ENCODE data around the gene MVB12A. TPM values are rescaled to one million over a fixed set of nuclear protein-coding genes. Genes with fewer than 3 reads are reported as not detected.

Gene MVB12A
- total and polyA plus RNA-seq, 9 of the 15 experiments (the other 6 are each of a cell fraction or from before 2014, with no cell fraction given), result 1.2 to 46.2 (median 22.4) TPM

DNA sequence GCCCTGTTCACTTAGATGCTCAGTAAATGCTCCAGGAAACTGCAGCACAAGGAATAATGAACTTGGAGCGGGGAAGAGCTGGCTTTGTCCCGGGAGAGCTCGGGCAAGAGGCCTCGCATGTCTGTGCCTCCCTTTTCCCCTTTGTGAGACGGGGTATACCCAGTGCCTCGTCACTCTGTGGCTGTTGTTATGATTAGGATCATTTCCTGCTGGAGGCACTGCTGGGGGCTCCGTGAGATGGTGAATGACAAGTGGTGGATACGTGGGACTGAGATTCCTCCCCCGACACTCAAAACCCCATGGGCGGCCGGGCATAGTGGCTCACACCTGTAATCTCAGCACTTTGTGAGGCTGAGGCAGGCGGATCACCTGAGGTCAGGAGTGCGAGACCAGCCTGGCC lies 41.6 kb upstream of the MVB12A start:
- TF ChIP-seq RBM34 (IDR thresholded peaks at IDR 0.05; ENCODE audit: borderline replicate concordance, insufficient read depth, low read length), result no peak
- no peak for TF ChIP-seq TEAD1 (CRISPR knock-in tag; IDR thresholded peaks at IDR 0.05)
- TF ChIP-seq ZNF644 (tag; IDR thresholded peaks at IDR 0.05; ENCODE audit: low read depth), result no peak
- TF ChIP-seq SREBF1 (IDR thresholded peaks at IDR 0.05; ENCODE audit: borderline replicate concordance, low read depth, low read length), result no peak
- TF ChIP-seq RB1 (IDR thresholded peaks at IDR 0.05; ENCODE audit: low read depth), result no peak
- no peak for TF ChIP-seq AFF1 (IDR thresholded peaks at IDR 0.05; ENCODE audit: low read depth in 1 of 2, partially characterized antibody in 2 of 2)
- TF ChIP-seq DDX20 (tag; IDR thresholded peaks at IDR 0.05; ENCODE audit: low read depth), result no peak
- TF ChIP-seq, protein P1, sequence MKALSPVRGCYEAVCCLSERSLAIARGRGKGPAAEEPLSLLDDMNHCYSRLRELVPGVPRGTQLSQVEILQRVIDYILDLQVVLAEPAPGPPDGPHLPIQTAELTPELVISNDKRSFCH (CRISPR knock-in tag; IDR thresholded peaks at IDR 0.05), result no peak
- TF ChIP-seq, protein P1 (tag; IDR thresholded peaks at IDR 0.05), result no peak
- no peak for TF ChIP-seq SMARCA5 (IDR thresholded peaks at IDR 0.05)
- no peak for TF ChIP-seq TRIM28 (IDR thresholded peaks at IDR 0.05)
- no peak for TF ChIP-seq SIRT6 (IDR thresholded peaks at IDR 0.05; ENCODE audit: low read depth, low read length)
- no peak for TF ChIP-seq ZKSCAN1 (IDR thresholded peaks at IDR 0.05; ENCODE audit: low read depth, low read length)
- TF ChIP-seq ZNF324 (CRISPR knock-in tag; IDR thresholded peaks at IDR 0.05), result no peak
- TF ChIP-seq JUNB (CRISPR knock-in tag; conservative IDR thresholded peaks at IDR 0.05), result no peak
- intact Hi-C loops (cut with micrococcal nuclease) (no loop called here), in situ Hi-C loops (cut with MboI) (no loop called here)
- Histone ChIP-seq H3K4me1 (replicated peaks in 1 of 2; ENCODE audit: control insufficient read depth in 2 of 2, insufficient read depth in 2 of 2, low read length in 2 of 2) (peaks cover 15 to 18% of the 10 kb centered on the region in 2 experiments; a peak in 4 of 5 replicates), H3K4me3 (no peak overlapping the region), H3K79me2 (ENCODE audit: control insufficient read depth, insufficient read depth, low read length) (no peaks in the 10 kb centered on the region), H4K20me1 (replicated peaks; ENCODE audit: control insufficient read depth, insufficient read depth, low read length) (no peaks in the 10 kb centered on the region), H2AFZ (ENCODE audit: low read depth, low read length) (no peak overlapping the region), H3K4me2 (ENCODE audit: insufficient read depth, low read length) (no peak overlapping the region), H3K36me3 (ENCODE audit: control insufficient read depth, insufficient read depth, low read length) (no peaks in the 10 kb centered on the region), H3K27me3 (ENCODE audit: control insufficient read depth in 2 of 2, insufficient read depth in 2 of 2, low read length in 2 of 2) (no peaks in the 10 kb centered on the region; a peak in 1 of 5 replicates), H3K27ac (ENCODE audit: extremely low read depth, low read depth, low read length) (no peak overlapping the region), H3K9me1 (ENCODE audit: control insufficient read depth, insufficient read depth, low read length) (no peaks in the 10 kb centered on the region), H3K9ac (ENCODE audit: insufficient read depth in 1 of 2, low read depth in 2 of 2, low read length in 2 of 2) (no peak overlapping the region), H3K9me3 (replicated peaks; ENCODE audit: control insufficient read depth, insufficient read depth, low read depth, low read length) (peaks cover 3% of the 10 kb centered on the region; the same call in 1 of the 2 replicates)
- no TSS peak for BruUV-seq (replicated peaks)
- 47% methylated on average over 13 of the region's 13 CpGs for WGBS (ENCODE audit: insufficient coverage, low coverage, missing lambda C conversion rate)
- no peak for FAIRE-seq
- DNase-seq (ENCODE audit: extremely low read depth in 1 of 4, low spot score in 3 of 4), result no peak
- ChIA-PET CTCF (ENCODE audit: low intra/inter-chr PET ratio) (no interaction called here), POLR2A (interaction anchor here (1.4 kb wide), 1 partner anchor 25 kb away, joined by 6 read pairs; no protein-coding TSS in a partner anchor)
- ATAC-seq, result no peak
